NB4 (cell line): ENCODE data around the gene RGS10.
"Not testable (repeated sequence)": the region's sequence is repeated elsewhere in the genome, so short reads cannot be mapped to it uniquely, and the experiment has no call there.

Experiments used
- DNase-seq: peaks from one replicate; pipeline ENCODE4 v3.0.0; 2010; ENCODE audit warnings: low read depth
- H3K4me3 ChIP-seq: one replicate; pipeline ENCODE4 v1.5.1; 2011; ENCODE audit warnings: mild to moderate bottlenecking, low read depth, low read length, moderate library complexity
- CTCF ChIP-seq: IDR thresholded peaks from one replicate; pipeline ENCODE4 v1.5.1; 2012; ENCODE audit warnings: low read depth, low read length
- MAX ChIP-seq: IDR thresholded peaks from 2 replicates; pipeline ENCODE4 v1.6.1; 2011; ENCODE audit warnings: low read depth, low read length
- MYC ChIP-seq: IDR thresholded peaks from 2 replicates; pipeline ENCODE4 v1.6.1; 2011; ENCODE audit warnings: low read depth, low read length
- POLR2A ChIP-seq: IDR thresholded peaks from 2 replicates; pipeline ENCODE4 v1.6.1; 2011; ENCODE audit warnings: mild to moderate bottlenecking; ENCODE audit not compliant: insufficient read length; ENCODE audit errors: extremely low read depth

The RGS10 gene

GRCh38 chr10:119536508-119537025 is 6.0 kb downstream of the RGS10 start:
- TF ChIP-seq MAX (no peak), MYC (no peak), CTCF (no peak), POLR2A (no peak)

GRCh38 chr10:119535837-119536507 is 6.5 kb downstream of the RGS10 start:
- TF ChIP-seq CTCF (no peak), POLR2A (no peak), MYC (no peak), MAX (no peak)
- no peak for DNase-seq
- no peak overlapping the region for H3K4me3 ChIP-seq

More at GRCh38 chr10:119536508-119537025, 6.0 kb downstream of the RGS10 start:
- no peak overlapping the region for H3K4me3 ChIP-seq
- no peak for DNase-seq

- H3K4me3 ChIP-seq: no peak overlapping the region
- DNase-seq: no peak
- TF ChIP-seq MAX: no peak
- no peak for TF ChIP-seq MYC
- TF ChIP-seq CTCF: no peak
- TF ChIP-seq POLR2A: no peak
Observed at GRCh38 chr10:119535305-119535704, 7.2 kb downstream of the RGS10 start.

- TF ChIP-seq MAX (no peak), CTCF (no peak), MYC (no peak), POLR2A (no peak)
- DNase-seq: no peak
- no peak overlapping the region for H3K4me3 ChIP-seq
Observed at GRCh38 chr10:119533473-119533872, 9.0 kb downstream of the RGS10 start.

GRCh38 chr10:119532791-119533190 is 9.7 kb downstream of the RGS10 start:
- not testable (repeated sequence) for H3K4me3 ChIP-seq

GRCh38 chr10:119532251-119532650 is 10.3 kb downstream of the RGS10 start:
- not testable (repeated sequence) for DNase-seq, H3K4me3 ChIP-seq

More at GRCh38 chr10:119532791-119533190, 9.7 kb downstream of the RGS10 start:
- DNase-seq: peak; percentile 75

GRCh38 chr10:119531067-119531466 is 11.5 kb downstream of the RGS10 start:
- no peak for TF ChIP-seq POLR2A
- TF ChIP-seq MAX: no peak
- TF ChIP-seq CTCF: no peak
- TF ChIP-seq MYC: no peak
- H3K4me3 ChIP-seq: no peak overlapping the region
- no peak for DNase-seq

GRCh38 chr10:119528663-119529237 is 13.8 kb downstream of the RGS10 start:
- not testable (repeated sequence) for H3K4me3 ChIP-seq, DNase-seq
